Fibroblast of pulmonary artery (primary cell): ENCODE data around the gene NAT9.

Source experiments
- DNase-seq: peaks from one replicate; pipeline ENCODE4 v3.0.0-alpha.2; 2010; ENCODE audit warnings: low read depth
- H3K4me3 ChIP-seq: replicated peaks from 2 replicates; pipeline ENCODE4 v1.5.1; 2011; ENCODE audit warnings: low read depth, mild to moderate bottlenecking, control low read depth, low read length, moderate library complexity
- CTCF ChIP-seq: IDR thresholded peaks from 2 replicates; pipeline ENCODE4 v1.5.1; 2011; ENCODE audit warnings: mild to moderate bottlenecking, control low read depth, low read length, inconsistent platforms; ENCODE audit errors: missing control alignments

Gene NAT9

GRCh38 chr17:74779948-74780400 lies 3.8 kb upstream of the NAT9 start:
- no peak for DNase-seq
- TF ChIP-seq CTCF: no peak
- H3K4me3 ChIP-seq: no peak overlapping the region

GRCh38 chr17:74779501-74779900 lies 3.4 kb upstream of the NAT9 start:
- DNase-seq: no peak
- no peak overlapping the region for H3K4me3 ChIP-seq
- TF ChIP-seq CTCF: no peak

GRCh38 chr17:74778960-74779359 lies 2.8 kb upstream of the NAT9 start:
- no peak for TF ChIP-seq CTCF
- DNase-seq: peak; percentile 77
- no peak overlapping the region for H3K4me3 ChIP-seq

- no peak for TF ChIP-seq CTCF
- DNase-seq: no peak
- H3K4me3 ChIP-seq: no peak overlapping the region
Measured at GRCh38 chr17:74777901-74778515, 1.9 kb upstream of the NAT9 start.

GRCh38 chr17:74776990-74777389 lies 845 bp upstream of the NAT9 start:
- TF ChIP-seq CTCF: no peak
- no peak for DNase-seq
- H3K4me3 ChIP-seq: peak overlapping the region; percentile 91

- no peak for DNase-seq
- no peak for TF ChIP-seq CTCF
Measured at GRCh38 chr17:74775409-74776043, 619 bp downstream of the NAT9 start.

GRCh38 chr17:74773871-74774286 lies 2.3 kb downstream of the NAT9 start:
- H3K4me3 ChIP-seq: no peak overlapping the region
- peak; percentile 73 for DNase-seq
- TF ChIP-seq CTCF: no peak

More at GRCh38 chr17:74775409-74776043, 619 bp downstream of the NAT9 start:
- peak overlapping the region; percentile 91 for H3K4me3 ChIP-seq
